HG03565 (cell line): ENCODE data around the gene SCGB1D2.
"Not testable (repeated sequence)": the region's sequence is repeated elsewhere in the genome, so short reads cannot be mapped to it uniquely, and the experiment has no call there.

Source experiments
- ATAC-seq: cut with Tn5 transposase; IDR thresholded peaks from one replicate; pipeline ENCODE4 v1.9.1; 2021; ENCODE audit warnings: mild to moderate bottlenecking, moderate library complexity; ENCODE audit not compliant: unreplicated experiment

The SCGB1D2 gene, protein sequence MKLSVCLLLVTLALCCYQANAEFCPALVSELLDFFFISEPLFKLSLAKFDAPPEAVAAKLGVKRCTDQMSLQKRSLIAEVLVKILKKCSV

DNA sequence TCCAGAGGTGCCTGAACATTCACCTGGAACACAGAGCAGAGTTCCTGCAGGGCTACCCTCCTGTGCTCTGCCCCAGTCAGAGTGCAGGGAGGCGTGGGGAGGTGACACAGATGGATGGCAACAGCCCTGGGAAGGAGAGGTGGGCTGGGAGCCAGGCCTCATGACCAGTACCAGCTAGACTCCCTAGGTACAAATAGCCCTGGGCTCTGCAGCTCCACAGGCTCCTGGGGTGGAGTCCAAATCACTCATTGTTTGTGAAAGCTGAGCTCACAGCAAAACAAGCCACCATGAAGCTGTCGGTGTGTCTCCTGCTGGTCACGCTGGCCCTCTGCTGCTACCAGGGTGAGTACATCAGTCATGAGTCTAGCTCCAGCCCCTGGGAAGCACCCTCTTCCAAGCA is at the start of gene SCGB1D2:
TSS of gene SCGB1D2 (plus strand) at position 219 of the 400 bp plus-strand sequence. CDS start at position 288, 69 bp downstream.
- no peak for ATAC-seq

DNA sequence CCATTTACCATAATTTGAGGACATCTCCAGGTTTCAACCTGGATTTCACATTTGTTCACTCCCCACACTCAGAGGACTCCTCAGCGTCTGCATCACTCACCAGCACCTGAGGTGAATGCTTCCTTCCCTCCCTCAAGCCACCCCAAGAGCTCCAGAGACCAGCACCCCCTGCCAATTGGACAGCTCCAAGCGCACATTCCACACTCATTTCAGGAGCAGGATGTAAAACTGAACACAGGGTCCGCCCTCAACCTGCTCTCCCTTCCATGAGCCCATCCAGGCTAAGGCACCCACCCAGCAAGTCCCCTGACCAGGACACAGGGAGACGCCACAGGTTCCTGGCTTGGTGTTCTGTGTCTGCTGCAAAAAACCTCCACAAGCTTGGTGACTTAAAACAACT is 48.1 kb upstream of the SCGB1D2 start:
- no peak for ATAC-seq

DNA sequence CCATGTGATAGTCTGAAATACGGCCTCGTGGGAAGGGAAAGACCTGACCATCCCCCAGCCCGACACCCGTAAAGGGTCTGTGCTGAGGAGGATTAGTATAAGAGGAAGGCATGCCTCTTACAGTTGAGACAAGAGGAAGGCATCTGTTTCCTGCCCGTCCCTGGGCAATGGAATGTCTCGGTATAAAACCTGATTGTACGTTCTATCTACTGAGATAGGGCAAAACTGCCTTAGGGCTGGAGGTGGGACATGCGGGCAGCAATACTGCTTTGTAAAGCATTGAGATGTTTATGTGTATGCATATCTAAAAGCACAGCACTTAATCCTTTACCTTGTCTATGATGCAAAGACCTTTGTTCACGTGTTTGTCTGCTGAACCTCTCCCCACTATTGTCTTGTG is 47.0 kb upstream of the SCGB1D2 start:
- not testable (repeated sequence) for ATAC-seq

DNA sequence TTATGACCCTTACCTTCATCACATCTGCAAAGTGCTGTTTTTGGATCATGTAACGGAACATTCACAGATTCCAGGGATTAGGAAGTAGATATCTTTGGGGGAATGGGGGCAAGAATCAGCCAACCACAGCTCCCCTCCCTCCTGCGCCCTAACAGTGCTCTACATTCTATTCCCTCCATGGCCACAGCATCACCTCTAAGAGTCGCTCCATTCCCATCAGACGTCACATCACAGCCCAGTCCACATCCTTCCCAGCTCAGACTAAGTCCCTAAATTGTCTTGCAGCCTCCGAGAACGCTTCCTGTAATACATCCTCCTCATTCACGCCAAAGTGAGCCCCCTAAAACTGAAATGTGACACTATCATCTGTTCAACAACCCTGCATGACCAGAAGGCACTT is 46.1 kb upstream of the SCGB1D2 start:
- no peak for ATAC-seq

DNA sequence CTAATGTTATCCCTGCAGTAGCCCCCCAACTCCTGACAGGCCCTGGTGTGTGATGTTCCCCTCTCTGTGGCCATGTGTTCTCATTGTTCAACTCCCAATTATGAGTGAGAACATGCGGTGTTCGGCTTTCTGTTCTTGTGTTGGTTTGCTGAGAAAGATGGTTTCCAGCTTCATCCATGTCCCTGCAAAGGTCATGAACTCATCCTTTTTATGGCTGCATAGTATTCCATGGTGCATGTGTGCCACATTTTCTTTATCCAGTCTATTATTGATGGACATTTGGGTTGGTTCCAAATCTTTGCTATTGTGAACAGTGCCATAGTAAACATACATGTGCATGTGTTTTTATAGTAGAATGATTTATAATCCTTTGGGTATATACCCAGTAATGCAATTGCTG is 44.6 kb upstream of the SCGB1D2 start:
- ATAC-seq: not testable (repeated sequence)

DNA sequence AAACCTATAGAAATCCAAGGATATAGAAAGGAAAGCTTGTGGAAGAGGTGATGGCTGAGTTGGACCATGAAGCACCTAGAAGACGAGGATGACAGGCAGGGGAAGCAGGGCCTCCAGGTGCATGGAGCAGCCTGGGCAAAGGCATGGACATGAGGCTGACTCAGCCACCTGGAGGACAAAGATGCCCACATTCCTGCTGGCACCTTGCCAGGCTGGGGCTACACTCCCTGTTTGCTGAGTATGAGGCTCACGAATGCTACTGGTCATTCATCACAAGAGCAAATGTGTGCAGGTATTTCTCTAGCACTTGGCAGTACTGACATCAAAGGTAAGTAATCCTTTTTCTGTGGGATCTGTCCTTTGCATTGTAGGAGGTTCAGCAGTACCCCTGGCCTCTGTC is 40.7 kb upstream of the SCGB1D2 start:
- no peak for ATAC-seq

GRCh38 chr11:62202910-62203309 is 39.1 kb upstream of the SCGB1D2 start:
- no peak for ATAC-seq

- ATAC-seq: no peak
These were observed 37.6 kb upstream of the SCGB1D2 start for GRCh38 chr11:62204430-62204829.

DNA sequence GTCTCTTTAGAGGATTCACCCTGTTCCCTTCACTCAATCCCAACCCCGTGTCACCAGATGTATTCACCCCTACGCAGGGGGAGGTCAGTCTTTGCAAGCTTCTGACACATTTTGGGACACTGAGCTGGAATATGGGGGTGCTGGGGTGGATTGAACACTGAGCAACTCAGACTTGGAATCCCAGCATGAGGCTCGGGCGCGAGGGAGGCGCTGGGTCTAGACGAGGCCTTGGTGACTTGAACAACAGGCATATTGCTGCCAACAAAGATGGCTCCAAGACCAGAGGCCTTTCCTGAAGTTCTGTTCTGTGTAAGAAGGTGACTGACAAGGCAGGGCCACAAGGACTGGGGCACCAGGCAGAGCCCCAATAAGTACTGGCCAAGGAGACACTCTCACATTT is 36.6 kb upstream of the SCGB1D2 start:
- no peak for ATAC-seq

DNA sequence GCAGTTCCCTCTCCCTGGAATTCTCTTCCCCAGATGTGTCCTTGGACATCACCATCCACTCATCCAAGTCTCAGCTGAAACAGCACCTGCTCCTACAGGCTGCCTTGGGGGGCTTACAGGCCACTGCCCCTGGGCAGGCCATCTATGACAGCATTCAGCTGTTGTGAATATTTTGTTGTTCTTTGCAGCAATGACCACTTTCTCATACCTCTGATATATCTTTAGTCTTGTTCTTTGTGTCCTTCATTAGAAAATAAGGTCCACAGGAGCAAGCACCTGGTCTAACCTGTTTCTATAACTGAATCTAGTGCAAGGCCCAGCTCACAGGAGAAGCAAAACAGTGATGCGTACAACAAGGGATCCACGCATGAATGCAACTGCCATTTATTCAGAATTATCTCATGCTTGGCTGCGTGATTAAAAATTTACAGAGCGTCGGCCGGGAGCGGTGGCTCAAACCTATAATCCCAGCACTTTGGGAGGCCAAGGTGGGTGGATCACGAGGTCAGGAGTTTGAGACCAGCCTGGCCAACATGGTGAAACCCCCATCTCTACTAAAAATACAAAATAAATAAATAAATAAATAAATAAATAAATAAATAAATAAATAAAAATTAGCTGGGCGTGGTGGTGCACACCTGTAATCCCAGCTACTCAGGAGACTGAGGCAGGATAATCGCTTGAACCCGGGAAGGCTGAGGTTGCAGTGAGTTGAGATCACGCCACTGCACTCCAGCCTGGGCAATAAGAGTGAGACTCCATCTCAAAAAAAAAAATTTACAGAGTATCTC is 35.6 kb upstream of the SCGB1D2 start:
- not testable (repeated sequence) for ATAC-seq

GRCh38 chr11:62208785-62209144 is 33.3 kb upstream of the SCGB1D2 start:
- ATAC-seq: no peak

GRCh38 chr11:62217191-62217748 is 24.8 kb upstream of the SCGB1D2 start:
- ATAC-seq: no peak

GRCh38 chr11:62221498-62221897 is 20.5 kb upstream of the SCGB1D2 start:
- ATAC-seq: no peak

- ATAC-seq: no peak
These were observed 18.9 kb upstream of the SCGB1D2 start for GRCh38 chr11:62223095-62223494.

- no peak for ATAC-seq
These were observed 8.3 kb upstream of the SCGB1D2 start for GRCh38 chr11:62233730-62234129.

- no peak for ATAC-seq
These were observed 5.9 kb upstream of the SCGB1D2 start for GRCh38 chr11:62236187-62236586.

GRCh38 chr11:62237499-62237898 is 4.5 kb upstream of the SCGB1D2 start:
- ATAC-seq: no peak

DNA sequence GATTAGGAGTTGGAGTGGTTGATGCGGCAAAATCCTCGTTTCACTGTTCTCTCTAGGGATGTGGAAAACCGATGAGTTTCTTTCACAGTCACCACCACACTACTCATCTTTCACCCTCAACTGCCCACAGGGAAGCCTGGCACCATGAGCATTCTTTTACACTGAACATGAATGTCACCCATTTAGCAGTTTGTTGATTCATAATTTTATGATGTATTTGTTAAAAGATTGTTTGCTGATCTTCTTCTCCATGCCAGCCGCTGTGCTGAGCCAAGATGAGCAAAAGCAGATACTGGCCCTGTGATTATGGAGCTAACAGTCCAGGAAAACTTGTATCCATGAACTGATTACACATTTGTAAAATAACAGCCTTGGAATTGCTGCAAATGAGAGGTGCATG is 3.9 kb upstream of the SCGB1D2 start:
- ATAC-seq: no peak

DNA sequence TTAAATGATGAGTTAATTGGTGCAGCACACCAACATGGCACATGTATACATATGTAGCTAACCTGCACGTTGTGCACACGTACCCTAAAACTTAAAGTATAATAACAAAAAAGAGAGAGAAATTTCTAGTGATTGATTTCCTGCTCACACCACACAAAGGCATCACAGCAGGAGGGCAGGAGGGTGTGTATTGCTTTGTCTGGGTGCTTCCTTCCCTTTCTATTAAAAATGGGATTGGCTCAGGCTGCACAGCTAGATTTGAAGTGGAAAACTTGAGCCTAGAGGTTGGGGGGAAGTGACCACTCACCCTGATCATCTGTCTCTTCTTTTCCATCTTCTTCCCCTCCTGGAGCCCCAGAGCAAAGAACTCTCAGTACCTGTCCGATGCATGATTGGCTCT is 944 bp upstream of the SCGB1D2 start:
- ATAC-seq: no peak

- ATAC-seq: no peak
These were observed 3.3 kb downstream of the SCGB1D2 start for GRCh38 chr11:62245271-62245753.

GRCh38 chr11:62251698-62252097 is 9.7 kb downstream of the SCGB1D2 start:
- ATAC-seq: no peak

- no peak for ATAC-seq
These were observed 12.0 kb downstream of the SCGB1D2 start for GRCh38 chr11:62253999-62254542.
